A549 (cell line): ENCODE measurements around the gene KIF5C.
"Not testable (repeated sequence)": the region's sequence is repeated elsewhere in the genome, so short reads cannot be mapped to it uniquely, and the experiment has no call there.

ENCODE experiments used
- HDAC2 ChIP-seq: fragments of 200-600 bp; sonication (generic); IDR thresholded peaks from 2 replicates; pipeline ENCODE4 v1.6.1; 2016
- MAFK ChIP-seq: fragments of 450-650 bp; IDR thresholded peaks from 2 replicates; pipeline ENCODE4 v1.6.1; 2014; ENCODE audit not compliant: partially characterized antibody
- MYC ChIP-seq: IDR thresholded peaks from 2 replicates; pipeline ENCODE4 v1.6.1; 2012; ENCODE audit warnings: mild to moderate bottlenecking, inconsistent platforms, low read length, improper control_type of control experiment, borderline replicate concordance
- POLR2A ChIP-seq: IDR thresholded peaks from 2 replicates; pipeline ENCODE4 v1.6.1; 2012; ENCODE audit warnings: mild to moderate bottlenecking, low read length
- SMC3 ChIP-seq: fragments of >200 bp; sonication (Bioruptor Twin); formaldehyde crosslinking; IDR thresholded peaks from 3 replicates; pipeline ENCODE4 v1.6.1; 2018; ENCODE audit warnings: inconsistent platforms
- SREBF2 ChIP-seq: fragments of 450-650 bp; IDR thresholded peaks from 2 replicates; pipeline ENCODE4 v1.6.1; 2014; ENCODE audit warnings: mild to moderate bottlenecking, moderate library complexity
- ZFP36 ChIP-seq: fragments of 450-650 bp; IDR thresholded peaks from 2 replicates; pipeline ENCODE4 v1.6.1; 2014; ENCODE audit warnings: borderline replicate concordance; ENCODE audit not compliant: partially characterized antibody
- TF ChIP-seq, protein P1 (sequence below): fragments of 250-450 bp; sonication (Bioruptor Pico); IDR thresholded peaks from 2 replicates; pipeline ENCODE4 v1.5.0; 2021; ENCODE audit warnings: mild to moderate bottlenecking, moderate library complexity, borderline replicate concordance
- TF ChIP-seq, protein P2 (sequence below): fragments of >200 bp; sonication (Bioruptor Twin); formaldehyde crosslinking; IDR thresholded peaks from 3 replicates; pipeline ENCODE4 v1.5.1; 2016
- TF ChIP-seq, protein P3 (sequence below): IDR thresholded peaks from 2 replicates; pipeline ENCODE4 v1.6.1; 2012; ENCODE audit warnings: low read depth, borderline replicate concordance

DNA sequence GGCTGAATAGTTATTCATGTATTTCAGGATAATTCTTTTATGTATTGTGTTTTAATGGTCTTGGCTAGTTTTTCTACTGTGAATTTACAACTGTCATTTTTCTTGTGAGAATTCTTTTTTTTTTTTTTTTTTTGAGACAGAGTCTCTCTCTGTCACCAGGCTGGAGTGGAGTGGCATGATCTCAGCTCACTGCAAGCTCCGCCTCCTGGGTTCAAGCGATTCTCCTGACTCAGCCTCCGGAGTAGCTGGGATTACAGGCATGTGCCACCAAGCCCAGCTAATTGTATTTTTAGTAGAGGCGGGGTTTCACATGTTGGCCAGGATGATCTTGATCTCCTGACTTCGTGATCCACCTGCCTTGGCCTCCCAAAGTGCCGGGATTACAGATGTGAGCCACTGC is 12.5 kb upstream of the KIF5C start:
- TF ChIP-seq POLR2A, ZFP36, SREBF2, SMC3, MYC, MAFK, HDAC2: not testable (repeated sequence)
- TF ChIP-seq, protein P1, sequence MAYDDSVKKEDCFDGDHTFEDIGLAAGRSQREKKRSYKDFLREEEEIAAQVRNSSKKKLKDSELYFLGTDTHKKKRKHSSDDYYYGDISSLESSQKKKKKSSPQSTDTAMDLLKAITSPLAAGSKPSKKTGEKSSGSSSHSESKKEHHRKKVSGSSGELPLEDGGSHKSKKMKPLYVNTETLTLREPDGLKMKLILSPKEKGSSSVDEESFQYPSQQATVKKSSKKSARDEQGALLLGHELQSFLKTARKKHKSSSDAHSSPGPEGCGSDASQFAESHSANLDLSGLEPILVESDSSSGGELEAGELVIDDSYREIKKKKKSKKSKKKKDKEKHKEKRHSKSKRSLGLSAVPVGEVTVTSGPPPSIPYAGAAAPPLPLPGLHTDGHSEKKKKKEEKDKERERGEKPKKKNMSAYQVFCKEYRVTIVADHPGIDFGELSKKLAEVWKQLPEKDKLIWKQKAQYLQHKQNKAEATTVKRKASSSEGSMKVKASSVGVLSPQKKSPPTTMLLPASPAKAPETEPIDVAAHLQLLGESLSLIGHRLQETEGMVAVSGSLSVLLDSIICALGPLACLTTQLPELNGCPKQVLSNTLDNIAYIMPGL (CRISPR knock-in tag), result not testable (repeated sequence)
- TF ChIP-seq, protein P2, sequence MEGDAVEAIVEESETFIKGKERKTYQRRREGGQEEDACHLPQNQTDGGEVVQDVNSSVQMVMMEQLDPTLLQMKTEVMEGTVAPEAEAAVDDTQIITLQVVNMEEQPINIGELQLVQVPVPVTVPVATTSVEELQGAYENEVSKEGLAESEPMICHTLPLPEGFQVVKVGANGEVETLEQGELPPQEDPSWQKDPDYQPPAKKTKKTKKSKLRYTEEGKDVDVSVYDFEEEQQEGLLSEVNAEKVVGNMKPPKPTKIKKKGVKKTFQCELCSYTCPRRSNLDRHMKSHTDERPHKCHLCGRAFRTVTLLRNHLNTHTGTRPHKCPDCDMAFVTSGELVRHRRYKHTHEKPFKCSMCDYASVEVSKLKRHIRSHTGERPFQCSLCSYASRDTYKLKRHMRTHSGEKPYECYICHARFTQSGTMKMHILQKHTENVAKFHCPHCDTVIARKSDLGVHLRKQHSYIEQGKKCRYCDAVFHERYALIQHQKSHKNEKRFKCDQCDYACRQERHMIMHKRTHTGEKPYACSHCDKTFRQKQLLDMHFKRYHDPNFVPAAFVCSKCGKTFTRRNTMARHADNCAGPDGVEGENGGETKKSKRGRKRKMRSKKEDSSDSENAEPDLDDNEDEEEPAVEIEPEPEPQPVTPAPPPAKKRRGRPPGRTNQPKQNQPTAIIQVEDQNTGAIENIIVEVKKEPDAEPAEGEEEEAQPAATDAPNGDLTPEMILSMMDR, result not testable (repeated sequence)
- TF ChIP-seq, protein P3, sequence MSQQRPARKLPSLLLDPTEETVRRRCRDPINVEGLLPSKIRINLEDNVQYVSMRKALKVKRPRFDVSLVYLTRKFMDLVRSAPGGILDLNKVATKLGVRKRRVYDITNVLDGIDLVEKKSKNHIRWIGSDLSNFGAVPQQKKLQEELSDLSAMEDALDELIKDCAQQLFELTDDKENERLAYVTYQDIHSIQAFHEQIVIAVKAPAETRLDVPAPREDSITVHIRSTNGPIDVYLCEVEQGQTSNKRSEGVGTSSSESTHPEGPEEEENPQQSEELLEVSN, result not testable (repeated sequence)
